GM12873 (cell line): Measurements from ENCODE around the gene PTPRG.

ENCODE experiments used
- CTCF ChIP-seq: IDR thresholded peaks from 2 replicates; pipeline ENCODE4 v1.5.1; 2012; ENCODE audit warnings: low read depth, mild to moderate bottlenecking, moderate library complexity, low read length, control low read depth; ENCODE audit not compliant: insufficient read depth; ENCODE audit errors: missing control alignments

Gene PTPRG

GRCh38 chr3:61796088-61796680, 234.8 kb downstream of the PTPRG start:
- TF ChIP-seq CTCF, result no peak

GRCh38 chr3:61796911-61797310, 235.5 kb downstream of the PTPRG start:
- TF ChIP-seq CTCF, result no peak

GRCh38 chr3:61802772-61803171, 241.4 kb downstream of the PTPRG start:
- no peak for TF ChIP-seq CTCF

GRCh38 chr3:61803983-61804382, 242.6 kb downstream of the PTPRG start:
- TF ChIP-seq CTCF, result no peak

GRCh38 chr3:61804782-61805181, 243.4 kb downstream of the PTPRG start:
- TF ChIP-seq CTCF, result no peak

- no peak for TF ChIP-seq CTCF
These were observed 244.2 kb downstream of the PTPRG start for GRCh38 chr3:61805510-61806080.

- no peak for TF ChIP-seq CTCF
These were observed 245.4 kb downstream of the PTPRG start for GRCh38 chr3:61806810-61807209.
